A549 (cell line): Measurements from ENCODE around the gene PLA2G4A.

Source experiments
- CBX2 ChIP-seq: fragments of 200-600 bp; sonication (generic); IDR thresholded peaks from 2 replicates; pipeline ENCODE4 v1.6.1; 2016; ENCODE audit warnings: low read depth, mild to moderate bottlenecking, borderline replicate concordance
- CTCF ChIP-seq: fragments of >200 bp; sonication (Bioruptor Twin); formaldehyde crosslinking; IDR thresholded peaks from 3 replicates; pipeline ENCODE4 v1.5.1; 2016
- EHMT2 ChIP-seq: fragments of 200-600 bp; sonication (generic); IDR thresholded peaks from 2 replicates; pipeline ENCODE4 v1.6.1; 2016; ENCODE audit warnings: antibody characterized with exemption, low read depth, mild to moderate bottlenecking, moderate library complexity
- ESRRA ChIP-seq: fragments of 150-350 bp; IDR thresholded peaks from 2 replicates; pipeline ENCODE4 v1.6.1; 2014; ENCODE audit warnings: mild to moderate bottlenecking, low read length, borderline replicate concordance
- FOXS1 ChIP-seq: fragments of 250-450 bp; sonication (Bioruptor Pico); IDR thresholded peaks from 2 replicates; pipeline ENCODE4 v1.5.0; 2020; ENCODE audit warnings: mild to moderate bottlenecking, moderate library complexity
- KDM1A ChIP-seq: fragments of 200-600 bp; sonication (generic); IDR thresholded peaks from 2 replicates; pipeline ENCODE4 v1.6.1; 2016; ENCODE audit warnings: low read depth, mild to moderate bottlenecking
- POLR2A ChIP-seq: IDR thresholded peaks from 2 replicates; pipeline ENCODE4 v1.6.1; 2012; ENCODE audit warnings: mild to moderate bottlenecking, low read length
- REST ChIP-seq: fragments of 200-600 bp; sonication (generic); IDR thresholded peaks from 2 replicates; pipeline ENCODE4 v1.6.1; 2016; ENCODE audit warnings: antibody characterized with exemption, mild to moderate bottlenecking, moderate library complexity
- RFX5 ChIP-seq: fragments of 450-650 bp; IDR thresholded peaks from 2 replicates; pipeline ENCODE4 v1.7.1; 2014; ENCODE audit warnings: antibody characterized with exemption, mild to moderate bottlenecking, moderate library complexity
- ZSCAN20 ChIP-seq: fragments of 250-450 bp; sonication (Bioruptor Pico); IDR thresholded peaks from 2 replicates; pipeline ENCODE4 v1.8.0; 2022; ENCODE audit warnings: mild to moderate bottlenecking, moderate library complexity

- TF ChIP-seq ESRRA (no peak), CBX2 (no peak), CTCF (no peak), REST (no peak), FOXS1 (CRISPR knock-in tag) (no peak), POLR2A (no peak), EHMT2 (no peak), ZSCAN20 (CRISPR knock-in tag) (no peak), RFX5 (no peak), KDM1A (no peak)
Measured at GRCh38 chr1:186798960-186799688, 29.6 kb upstream of the PLA2G4A start.
